Measurements from ENCODE around the gene RGS19.

Gene RGS19

GRCh38 chr20:64047968-64048401, 31.3 kb downstream of the RGS19 start:
- DNase-seq: no peak

GRCh38 chr20:64047046-64047389, 32.3 kb downstream of the RGS19 start:
- no peak for DNase-seq

- no peak for DNase-seq
Observed at GRCh38 chr20:64045346-64046011, 33.8 kb downstream of the RGS19 start.

GRCh38 chr20:64044484-64045247, 34.7 kb downstream of the RGS19 start:
- no peak for DNase-seq

- no peak for DNase-seq
Observed at GRCh38 chr20:64043768-64044167, 35.5 kb downstream of the RGS19 start.

GRCh38 chr20:64042054-64042781, 37.1 kb downstream of the RGS19 start:
- no peak for DNase-seq

GRCh38 chr20:64041781-64042053, 37.6 kb downstream of the RGS19 start:
- no peak for DNase-seq

GRCh38 chr20:64041040-64041780, 38.1 kb downstream of the RGS19 start:
- no peak for DNase-seq

- no peak for DNase-seq
Observed at GRCh38 chr20:64040231-64041039, 38.9 kb downstream of the RGS19 start.

GRCh38 chr20:64039293-64040160, 39.8 kb downstream of the RGS19 start:
- DNase-seq: no peak

- peak; percentile 75 for DNase-seq
Observed at GRCh38 chr20:64038565-64039292, 40.6 kb downstream of the RGS19 start.

- DNase-seq: no peak
Observed at GRCh38 chr20:64038224-64038564, 41.1 kb downstream of the RGS19 start.

- DNase-seq: peak; percentile 35
Observed at GRCh38 chr20:64037498-64038213, 41.7 kb downstream of the RGS19 start.

GRCh38 chr20:64037199-64037497, 42.2 kb downstream of the RGS19 start:
- no peak for DNase-seq

GRCh38 chr20:64036346-64037198, 42.7 kb downstream of the RGS19 start:
- no peak for DNase-seq

GRCh38 chr20:64035933-64036345, 43.4 kb downstream of the RGS19 start, which contains the start of gene C20orf204:
Gene C20orf204, plus strand, starts transcription at chr20:64036182. Its CDS starts 142 bp downstream, at chr20:64036324.
- no peak for DNase-seq

- DNase-seq: peak; percentile 30
Observed at GRCh38 chr20:64035066-64035932, 44.0 kb downstream of the RGS19 start.

GRCh38 chr20:64033981-64034493, 45.3 kb downstream of the RGS19 start:
- no peak for DNase-seq

Data from activated CD4-positive, alpha-beta T cell treated with anti-CD3 and anti-CD28 coated beads, Interleukin-2, amount 50 U/mL, for 1 hour (primary cell).